ENCODE data around the gene PDS5B. TPM values are rescaled to one million over a fixed set of nuclear protein-coding genes. Genes with fewer than 3 reads are reported as not detected.

The PDS5B gene
- total RNA-seq, 1 experiment from 2014 or later: 26.5 TPM

DNA sequence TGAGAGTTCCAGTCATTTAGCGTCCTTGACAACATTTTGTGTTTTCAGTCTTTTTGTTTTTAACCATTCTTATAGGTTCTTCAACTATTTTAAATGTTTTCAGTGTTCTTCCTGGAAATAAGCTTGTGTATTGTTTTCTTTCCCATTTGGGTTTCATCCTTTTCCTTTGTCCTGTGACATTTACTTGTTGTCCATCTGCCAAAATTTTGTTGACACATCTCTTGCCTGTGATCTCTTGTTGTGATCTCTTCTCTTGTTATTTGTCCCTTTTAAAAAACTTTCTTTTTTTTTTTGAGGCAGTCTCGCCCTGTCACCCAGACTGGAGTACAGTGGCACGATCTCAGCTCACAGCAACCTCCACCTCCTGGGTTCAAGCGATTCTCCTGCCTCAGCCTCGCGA is 96.5 kb downstream of the PDS5B start:
- Histone ChIP-seq H3K4me2 (ENCODE audit: low read length) (no peak overlapping the region), H3K27ac (ENCODE audit: low read depth, low read length) (no peak overlapping the region), H3K9me3 (ENCODE audit: control insufficient read depth in 1 of 2, insufficient read depth in 1 of 2, low read depth in 1 of 2, low read length in 2 of 2) (no peaks in the 10 kb centered on the region), H3K4me1 (ENCODE audit: control insufficient read depth in 1 of 2, insufficient read depth in 2 of 2, low read length in 2 of 2) (no peaks in the 10 kb centered on the region), H3K79me2 (ENCODE audit: insufficient read depth, low read length) (no peaks in the 10 kb centered on the region), H3K36me3 (ENCODE audit: control insufficient read depth in 1 of 2, insufficient read depth in 2 of 2, low read length in 2 of 2) (peaks cover 0 to 6% of the 10 kb centered on the region in 2 experiments; a peak in 3 of 4 replicates), H3K27me3 (ENCODE audit: insufficient read depth, low read length) (no peaks in the 10 kb centered on the region), H3K9ac (ENCODE audit: low read length) (no peak overlapping the region), H4K20me1 (ENCODE audit: insufficient read depth) (no peaks in the 10 kb centered on the region; the same call in 1 of the 2 replicates), H2AFZ (ENCODE audit: low read depth, low read length, poor library complexity, severe bottlenecking) (no peak overlapping the region), H3K4me3 (replicated peaks in 1 of 2; ENCODE audit: low read depth in 1 of 2, low read length in 2 of 2) (no peak overlapping the region), H3K9me2 (ENCODE audit: insufficient read depth) (no peaks in the 10 kb centered on the region)
- TF ChIP-seq SP1 (IDR thresholded peaks at IDR 0.05; ENCODE audit: low read depth): no peak
- TF ChIP-seq ZFX (IDR thresholded peaks at IDR 0.05): no peak
- TF ChIP-seq EZH2 (IDR thresholded peaks at IDR 0.05): no peak
- no peak for TF ChIP-seq CEBPB (IDR thresholded peaks at IDR 0.05; ENCODE audit: low read depth)
- no peak for TF ChIP-seq POLR2AphosphoS5 (IDR thresholded peaks at IDR 0.05; ENCODE audit: low read depth, low read length)
- no TSS peak for BruUV-seq (replicated peaks)
- DNase-seq (ENCODE audit: low read depth, low spot score) (no peak), ATAC-seq (no peak)
- ChIA-PET CTCF (no interaction called here), RAD21 (ENCODE audit: low non-redundant PET in 1 of 2, low total read pairs in 2 of 2, uncharacterized antibody in 2 of 2, unreplicated experiment in 2 of 2) (no interaction called here), POLR2A (no interaction called here)
- intact Hi-C loops (cut with micrococcal nuclease): no loop called here

- Histone ChIP-seq H3K79me2 (ENCODE audit: insufficient read depth, low read length) (no peaks in the 10 kb centered on the region), H3K27ac (ENCODE audit: low read depth, low read length) (no peak overlapping the region), H3K36me3 (ENCODE audit: control insufficient read depth in 1 of 2, insufficient read depth in 2 of 2, low read length in 2 of 2) (no peaks in the 10 kb centered on the region; a peak in 1 of 4 replicates), H3K9ac (ENCODE audit: low read length) (no peak overlapping the region), H3K27me3 (ENCODE audit: insufficient read depth, low read length) (no peaks in the 10 kb centered on the region), H2AFZ (ENCODE audit: low read depth, low read length, poor library complexity, severe bottlenecking) (no peak overlapping the region), H3K9me2 (ENCODE audit: insufficient read depth) (no peaks in the 10 kb centered on the region), H3K4me1 (ENCODE audit: control insufficient read depth in 1 of 2, insufficient read depth in 2 of 2, low read length in 2 of 2) (no peaks in the 10 kb centered on the region), H3K9me3 (ENCODE audit: control insufficient read depth in 1 of 2, insufficient read depth in 1 of 2, low read depth in 1 of 2, low read length in 2 of 2) (no peaks in the 10 kb centered on the region), H3K4me2 (ENCODE audit: low read length) (no peak overlapping the region), H4K20me1 (ENCODE audit: insufficient read depth) (no peaks in the 10 kb centered on the region; the same call in 1 of the 2 replicates), H3K4me3 (replicated peaks in 1 of 2; ENCODE audit: low read depth in 1 of 2, low read length in 2 of 2) (no peak overlapping the region)
- intact Hi-C loops (cut with micrococcal nuclease): no loop called here
- TF ChIP-seq, protein P1, sequence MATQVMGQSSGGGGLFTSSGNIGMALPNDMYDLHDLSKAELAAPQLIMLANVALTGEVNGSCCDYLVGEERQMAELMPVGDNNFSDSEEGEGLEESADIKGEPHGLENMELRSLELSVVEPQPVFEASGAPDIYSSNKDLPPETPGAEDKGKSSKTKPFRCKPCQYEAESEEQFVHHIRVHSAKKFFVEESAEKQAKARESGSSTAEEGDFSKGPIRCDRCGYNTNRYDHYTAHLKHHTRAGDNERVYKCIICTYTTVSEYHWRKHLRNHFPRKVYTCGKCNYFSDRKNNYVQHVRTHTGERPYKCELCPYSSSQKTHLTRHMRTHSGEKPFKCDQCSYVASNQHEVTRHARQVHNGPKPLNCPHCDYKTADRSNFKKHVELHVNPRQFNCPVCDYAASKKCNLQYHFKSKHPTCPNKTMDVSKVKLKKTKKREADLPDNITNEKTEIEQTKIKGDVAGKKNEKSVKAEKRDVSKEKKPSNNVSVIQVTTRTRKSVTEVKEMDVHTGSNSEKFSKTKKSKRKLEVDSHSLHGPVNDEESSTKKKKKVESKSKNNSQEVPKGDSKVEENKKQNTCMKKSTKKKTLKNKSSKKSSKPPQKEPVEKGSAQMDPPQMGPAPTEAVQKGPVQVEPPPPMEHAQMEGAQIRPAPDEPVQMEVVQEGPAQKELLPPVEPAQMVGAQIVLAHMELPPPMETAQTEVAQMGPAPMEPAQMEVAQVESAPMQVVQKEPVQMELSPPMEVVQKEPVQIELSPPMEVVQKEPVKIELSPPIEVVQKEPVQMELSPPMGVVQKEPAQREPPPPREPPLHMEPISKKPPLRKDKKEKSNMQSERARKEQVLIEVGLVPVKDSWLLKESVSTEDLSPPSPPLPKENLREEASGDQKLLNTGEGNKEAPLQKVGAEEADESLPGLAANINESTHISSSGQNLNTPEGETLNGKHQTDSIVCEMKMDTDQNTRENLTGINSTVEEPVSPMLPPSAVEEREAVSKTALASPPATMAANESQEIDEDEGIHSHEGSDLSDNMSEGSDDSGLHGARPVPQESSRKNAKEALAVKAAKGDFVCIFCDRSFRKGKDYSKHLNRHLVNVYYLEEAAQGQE (IDR thresholded peaks at IDR 0.05; ENCODE audit: low read depth): no peak
- no peak for TF ChIP-seq POLR2A (IDR thresholded peaks at IDR 0.05; ENCODE audit: borderline replicate concordance, extremely low read depth, insufficient read depth, insufficient read length)
- TF ChIP-seq SP1 (IDR thresholded peaks at IDR 0.05; ENCODE audit: low read depth): no peak
- no peak for TF ChIP-seq POLR2AphosphoS5 (IDR thresholded peaks at IDR 0.05; ENCODE audit: low read depth, low read length)
- no peak for TF ChIP-seq EZH2 (IDR thresholded peaks at IDR 0.05)
- POLR2A ChIA-PET: no interaction called here
- no peak for ATAC-seq
- CTCF ChIA-PET: no interaction called here
- DNase-seq (ENCODE audit: low read depth, low spot score): no peak
- RAD21 ChIA-PET (ENCODE audit: low non-redundant PET in 1 of 2, low total read pairs in 2 of 2, uncharacterized antibody in 2 of 2, unreplicated experiment in 2 of 2): no interaction called here
- no TSS peak for BruUV-seq (replicated peaks)
Observed at GRCh38 chr13:32687275-32687674, 101.0 kb downstream of the PDS5B start.

All from HCT116 (cell line).